AML-193 (cell line): ENCODE data around the gene GLCE.
A peak's percentile ranks its signal among the peaks of the same experiment; 100 is the strongest.
"Not testable (repeated sequence)": the region's sequence is repeated elsewhere in the genome, so short reads cannot be mapped to it uniquely, and the experiment has no call there.

Experiments
- DNase-seq, 2 experiments: peaks; one replicate each; lab custom pipeline; 2025; lab: John Stamatoyannopoulos, UW

Gene GLCE

GRCh38 chr15:69299451-69299886, 139.0 kb downstream of the GLCE start:
- DNase-seq: no peak

- DNase-seq: no peak
Measured at GRCh38 chr15:69299943-69300588, 139.6 kb downstream of the GLCE start.

GRCh38 chr15:69301101-69301500, 140.7 kb downstream of the GLCE start:
- DNase-seq: not testable (repeated sequence)

GRCh38 chr15:69302087-69302486, 141.7 kb downstream of the GLCE start:
- DNase-seq: not testable (repeated sequence)

DNA sequence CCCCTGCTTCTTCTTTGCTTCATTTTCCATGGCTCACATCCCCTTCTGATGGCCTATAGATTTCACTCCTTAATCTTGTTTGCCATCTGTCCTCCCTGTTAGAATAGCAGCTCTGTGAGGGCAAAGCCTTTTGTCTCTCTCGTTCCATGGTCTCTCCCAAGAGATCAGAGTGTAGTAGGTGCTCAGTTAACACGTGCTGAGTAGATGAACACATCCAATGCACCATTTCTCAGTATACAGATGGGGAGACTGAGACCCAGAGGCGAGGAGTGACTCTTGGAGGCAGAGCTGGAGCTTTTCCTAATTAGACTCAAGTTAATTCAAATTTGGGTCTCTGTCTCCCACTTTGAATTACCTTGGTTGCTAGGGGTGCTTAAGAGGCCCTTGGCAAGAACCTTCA, 142.5 kb downstream of the GLCE start:
- DNase-seq: no peak

GRCh38 chr15:69303337-69304181, 143.1 kb downstream of the GLCE start:
- DNase-seq: peak in 1 of 2 experiments; percentile 3

DNA sequence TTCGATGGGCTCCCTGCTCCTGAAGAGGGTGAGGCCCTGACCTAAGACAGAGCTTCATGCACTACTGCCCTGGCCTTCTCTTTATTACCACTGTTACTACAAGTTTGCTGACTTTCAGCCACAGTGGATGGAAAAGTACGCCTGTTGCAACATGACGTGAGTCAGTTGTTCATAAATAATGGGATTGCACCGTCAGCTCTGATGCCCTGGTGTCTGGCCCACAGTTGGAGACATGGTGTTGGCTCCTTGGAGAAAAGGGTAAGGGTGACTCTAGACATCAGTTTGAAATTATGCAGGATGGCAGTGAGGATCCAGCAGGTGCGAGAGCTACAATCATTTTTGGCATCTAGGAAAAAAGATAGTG, 143.7 kb downstream of the GLCE start:
- no peak for DNase-seq

- DNase-seq: no peak
Measured at GRCh38 chr15:69305204-69305931, 144.9 kb downstream of the GLCE start.

GRCh38 chr15:69305933-69306568, 145.6 kb downstream of the GLCE start:
- no peak for DNase-seq

- DNase-seq: no peak
Measured at GRCh38 chr15:69307939-69308338, 147.5 kb downstream of the GLCE start.

- DNase-seq: no peak
Measured at GRCh38 chr15:69308949-69309348, 148.5 kb downstream of the GLCE start.

- no peak for DNase-seq
Measured at GRCh38 chr15:69311319-69311721, 150.9 kb downstream of the GLCE start.

DNA sequence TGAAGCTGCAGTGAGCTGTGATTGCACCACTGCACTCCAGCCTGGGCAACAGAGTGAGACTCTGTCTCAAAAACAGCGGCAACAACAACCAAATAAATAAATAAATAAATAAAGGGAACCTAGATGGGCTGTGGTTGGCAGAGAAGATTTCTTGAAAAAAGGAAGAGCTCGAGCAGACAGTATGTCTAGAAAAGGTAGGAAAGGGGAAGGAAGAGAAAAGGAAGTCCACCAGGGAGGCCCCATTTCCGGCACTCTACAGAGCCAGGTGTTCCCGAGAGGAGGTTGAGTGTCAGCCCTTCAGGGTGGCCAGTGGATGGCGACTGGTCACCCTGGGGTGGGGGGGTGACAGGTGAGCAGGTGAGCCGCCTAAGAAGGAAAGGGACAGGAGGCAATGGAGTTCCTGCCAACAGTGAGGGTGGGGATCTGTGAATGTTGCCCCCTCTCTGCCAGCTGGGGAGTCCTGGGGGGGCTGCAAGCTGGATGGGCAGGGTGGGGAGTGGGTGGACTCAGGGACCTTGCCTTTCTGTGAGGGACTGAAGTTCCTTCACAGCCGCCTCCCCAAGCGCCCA, 153.1 kb downstream of the GLCE start:
- DNase-seq: peak; percentile 8

DNA sequence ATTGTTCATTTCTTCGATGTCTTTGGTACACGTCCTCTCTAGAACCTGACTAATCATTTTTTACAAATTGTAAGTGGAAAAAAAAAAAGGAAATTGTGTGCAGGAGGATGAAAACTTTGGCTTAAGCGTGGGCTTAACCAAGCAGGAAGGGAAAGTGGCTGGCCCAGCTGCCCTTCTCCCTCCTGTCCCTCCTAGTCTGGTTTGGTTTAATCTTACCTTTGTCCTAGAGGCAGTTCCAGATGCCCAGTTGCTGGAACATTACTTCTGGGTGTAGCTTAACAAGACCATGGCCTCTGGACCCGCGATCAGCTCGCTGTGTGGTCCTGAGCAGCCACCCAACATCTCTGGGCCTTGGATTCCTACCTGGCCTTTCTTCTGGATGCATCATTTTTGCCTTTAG, 153.7 kb downstream of the GLCE start:
- DNase-seq: no peak

- DNase-seq: no peak
Measured at GRCh38 chr15:69314736-69315135, 154.3 kb downstream of the GLCE start.

- no peak for DNase-seq
Measured at GRCh38 chr15:69315402-69316110, 155.1 kb downstream of the GLCE start.

DNA sequence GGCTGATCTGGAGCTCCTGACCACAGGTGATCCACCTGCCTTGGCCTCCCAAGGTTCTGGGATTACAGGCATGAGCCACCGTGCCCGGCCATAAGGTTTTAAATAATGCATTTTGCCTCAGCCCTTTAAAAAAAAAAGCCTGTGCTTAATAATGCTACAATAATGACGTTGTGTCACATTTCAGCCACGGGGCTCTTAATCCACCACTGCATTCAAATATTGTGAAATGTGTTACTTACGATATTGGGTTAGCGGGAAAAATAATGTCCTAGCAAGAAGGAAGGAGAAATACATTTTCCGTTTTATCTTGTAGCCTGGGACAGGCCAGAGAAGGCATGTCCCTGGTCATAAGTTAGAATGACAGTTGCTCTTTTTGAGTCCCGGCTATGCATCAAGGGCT, 155.9 kb downstream of the GLCE start:
- DNase-seq: no peak

- DNase-seq: no peak
Measured at GRCh38 chr15:69317392-69317841, 157.0 kb downstream of the GLCE start.

- no peak for DNase-seq
Measured at GRCh38 chr15:69318033-69318432, 157.6 kb downstream of the GLCE start.

DNA sequence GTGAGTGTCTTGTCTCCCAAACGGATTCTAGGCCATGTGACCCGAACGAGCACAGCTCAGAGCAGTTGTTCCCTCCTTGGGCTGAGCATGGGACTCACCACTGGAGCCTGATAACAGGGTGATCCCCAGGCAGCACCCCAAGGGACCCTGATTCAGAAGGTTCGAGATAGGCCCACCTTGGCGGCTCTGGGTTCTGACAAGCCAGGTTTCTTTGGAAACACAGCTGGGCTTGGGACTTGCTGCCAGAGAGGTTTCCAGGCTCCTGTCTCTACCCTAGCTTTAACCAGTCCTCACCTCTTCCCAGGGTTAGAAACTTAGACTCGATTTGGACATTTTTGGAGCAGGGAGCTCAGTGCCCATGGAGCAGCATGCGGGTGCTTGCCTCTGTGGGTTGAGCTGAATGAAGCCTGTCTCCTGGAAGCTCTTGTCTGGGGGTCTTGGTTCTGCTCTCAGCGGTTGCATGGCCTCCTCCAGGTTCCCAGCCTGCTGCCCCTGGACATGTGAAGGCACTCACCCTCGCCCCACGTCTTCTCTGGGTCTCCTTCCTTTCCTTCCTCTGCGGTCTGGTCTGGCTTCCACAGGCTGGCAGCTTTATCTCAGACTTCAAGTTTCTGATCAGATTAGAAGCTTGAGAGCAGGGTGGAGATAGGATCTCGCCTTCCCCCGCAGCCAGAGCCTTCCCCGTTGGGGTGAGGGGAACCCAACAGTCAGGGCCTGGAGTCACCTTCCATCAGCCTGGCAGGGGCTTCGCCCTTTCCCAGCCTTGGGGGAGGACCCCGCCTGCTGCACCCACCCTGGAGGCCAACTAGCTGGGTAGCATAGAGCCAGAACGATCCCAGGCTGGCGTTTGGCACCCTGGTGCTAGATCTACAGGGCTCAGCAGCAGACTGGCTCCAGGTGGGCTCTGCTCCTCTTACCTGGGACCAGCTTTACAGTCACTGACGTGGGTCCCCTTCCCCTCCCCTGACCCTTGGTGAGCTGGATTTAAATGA, 159.2 kb downstream of the GLCE start:
- DNase-seq: no peak
